GM18502 (cell line): Measurements from ENCODE around the gene FGF3.

ENCODE experiments used
- ATAC-seq: cut with Tn5 transposase; IDR thresholded peaks from one replicate; pipeline ENCODE4 v1.9.1; 2021; ENCODE audit warnings: mild to moderate bottlenecking; ENCODE audit not compliant: unreplicated experiment, poor library complexity

FGF3 gene

GRCh38 chr11:69807106-69807815, 12.0 kb downstream of the FGF3 start:
- no peak for ATAC-seq

GRCh38 chr11:69804769-69805508, 14.3 kb downstream of the FGF3 start:
- no peak for ATAC-seq

DNA sequence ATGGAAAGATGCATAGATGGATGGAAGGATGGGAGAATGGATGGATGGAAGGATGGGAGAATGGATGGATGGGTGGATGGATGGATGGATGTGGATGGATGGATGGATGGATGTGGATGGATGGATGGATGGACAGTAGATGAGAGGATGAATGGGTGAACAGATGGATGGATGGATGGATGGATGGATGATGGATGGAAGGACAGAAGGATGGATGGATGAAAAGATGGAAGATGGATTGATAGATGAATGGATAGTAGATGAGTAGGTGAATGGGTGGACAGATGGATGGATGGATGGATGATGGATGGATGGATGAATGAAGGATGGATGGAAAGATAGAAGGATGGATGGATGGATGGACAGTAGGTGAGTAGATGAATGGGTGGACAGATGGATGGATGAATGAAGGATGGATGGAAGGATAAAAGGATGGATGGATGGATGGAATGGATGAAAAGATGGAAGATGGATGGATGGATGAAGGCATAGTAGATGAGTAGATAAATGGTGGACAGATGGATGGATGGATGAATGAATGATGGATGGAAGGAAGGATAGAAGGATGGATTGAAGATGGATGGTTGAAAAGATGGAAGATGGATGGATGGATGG, 15.5 kb downstream of the FGF3 start:
- no peak for ATAC-seq

GRCh38 chr11:69803022-69803421, 16.2 kb downstream of the FGF3 start:
- ATAC-seq, result no peak

DNA sequence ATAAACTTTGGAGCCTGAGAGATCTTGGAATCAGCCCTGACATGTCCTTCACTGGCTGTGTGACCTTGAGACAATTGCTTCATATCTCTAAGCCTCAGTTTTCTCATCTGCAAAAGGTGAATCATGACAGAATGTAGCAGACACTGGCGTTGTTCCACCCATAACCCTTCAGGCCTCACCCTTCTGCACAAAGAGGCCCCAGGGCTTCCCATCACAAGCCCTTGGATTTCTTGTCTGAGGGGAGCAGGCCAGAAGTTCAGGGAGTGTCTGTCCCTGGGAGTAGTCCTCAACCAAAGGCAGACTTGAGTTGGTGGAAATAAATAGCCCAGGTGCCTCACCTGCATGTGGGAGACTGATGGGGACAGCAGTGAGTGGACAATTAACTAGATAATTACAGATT, 16.6 kb downstream of the FGF3 start:
- ATAC-seq, result no peak

DNA sequence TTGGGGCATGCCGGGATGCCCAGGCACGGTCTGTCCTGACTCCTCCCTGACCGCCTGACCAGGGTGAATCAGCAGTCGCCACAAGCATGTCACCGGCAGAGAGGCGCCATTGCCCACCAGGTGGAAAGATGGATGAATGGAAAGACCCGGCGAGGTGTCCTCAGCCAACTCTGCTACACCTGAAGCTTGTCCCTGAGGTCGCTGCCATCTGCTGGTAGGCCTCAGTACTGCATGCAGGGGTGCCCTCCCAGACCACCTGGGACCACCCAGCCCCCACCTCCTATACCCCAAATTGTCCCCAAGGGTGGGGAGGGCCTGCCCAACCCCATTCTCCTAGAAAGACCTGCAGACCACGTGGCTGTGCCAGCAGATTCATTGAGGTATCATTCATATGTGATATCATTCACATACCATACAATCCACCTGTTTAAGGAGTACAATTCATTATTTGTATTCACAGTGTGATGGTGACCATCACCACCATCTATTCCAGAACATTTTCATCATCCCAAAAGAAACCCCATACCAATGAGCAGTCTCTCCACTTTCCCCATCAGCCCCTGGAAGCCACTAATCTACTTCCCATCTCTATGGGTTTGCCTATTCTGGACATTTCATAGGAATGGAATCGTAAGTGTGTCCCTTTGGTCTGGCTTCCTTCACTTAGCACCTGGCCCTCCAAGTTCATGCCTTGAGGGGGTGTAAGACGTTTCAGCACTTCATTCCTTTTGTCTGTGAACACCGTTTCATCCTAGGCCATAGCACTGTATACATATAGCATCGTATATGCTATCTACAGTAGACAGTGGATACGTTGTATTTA, 17.5 kb downstream of the FGF3 start:
- ATAC-seq, result no peak

DNA sequence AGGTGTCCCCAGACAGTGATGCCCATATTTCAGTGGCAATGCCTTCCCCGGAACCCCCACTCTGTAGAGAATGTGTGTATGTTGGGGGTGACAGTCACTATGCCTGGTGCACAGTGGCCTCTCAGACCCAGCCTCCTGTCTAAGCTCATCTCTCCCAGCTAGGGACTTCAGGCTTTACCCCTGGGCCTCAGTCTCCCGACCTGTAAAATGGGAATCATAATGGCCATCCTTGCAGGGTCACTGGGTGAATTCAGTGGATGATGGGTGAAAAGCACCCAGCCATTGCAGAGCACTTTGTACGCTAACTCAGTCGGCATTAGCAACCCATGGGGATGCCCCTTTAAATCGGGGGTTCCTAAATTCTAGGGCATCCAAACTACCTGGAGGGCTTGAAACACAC, 18.9 kb downstream of the FGF3 start:
- ATAC-seq, result no peak

- no peak for ATAC-seq
Observed at GRCh38 chr11:69799582-69799981, 19.6 kb downstream of the FGF3 start.

- no peak for ATAC-seq
Observed at GRCh38 chr11:69799097-69799496, 20.1 kb downstream of the FGF3 start.

DNA sequence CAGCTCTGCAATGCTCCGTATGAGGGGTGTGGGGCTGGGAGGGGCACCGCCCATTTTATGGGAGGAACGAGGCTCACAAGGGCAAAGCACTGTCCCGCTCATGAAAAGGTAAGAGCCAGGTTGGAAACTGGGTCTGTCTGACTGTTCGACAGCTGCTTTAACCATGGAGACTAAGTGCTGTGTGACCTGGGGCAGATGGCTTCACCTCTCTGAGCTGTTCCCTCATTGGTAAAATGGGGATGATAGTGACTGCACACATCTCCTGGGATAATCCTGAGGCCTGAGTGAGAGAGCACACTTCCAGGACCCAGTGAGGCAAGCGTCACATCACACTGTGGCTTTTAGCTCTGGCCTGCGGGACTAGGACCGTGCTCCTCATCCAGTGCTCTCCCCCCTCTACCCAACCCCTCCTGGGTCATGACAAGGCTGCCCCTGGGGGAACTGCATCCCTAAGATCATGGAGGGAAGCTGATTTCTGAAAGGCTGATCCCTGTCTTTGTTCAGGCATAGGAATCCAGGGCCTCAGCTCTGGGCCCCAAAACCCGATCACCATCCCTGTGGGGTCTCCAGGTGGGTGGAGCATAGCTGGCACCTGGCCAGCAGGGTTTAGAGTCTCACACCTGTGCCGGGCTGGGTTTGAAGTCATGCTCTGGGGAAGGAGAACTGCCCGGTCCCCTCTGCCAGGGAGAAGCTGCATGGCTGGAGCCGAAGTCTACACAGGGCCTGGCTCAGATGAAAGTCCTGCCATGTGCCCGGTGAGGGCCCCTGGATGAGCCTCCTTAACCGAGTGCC, 21.3 kb downstream of the FGF3 start:
- no peak for ATAC-seq

DNA sequence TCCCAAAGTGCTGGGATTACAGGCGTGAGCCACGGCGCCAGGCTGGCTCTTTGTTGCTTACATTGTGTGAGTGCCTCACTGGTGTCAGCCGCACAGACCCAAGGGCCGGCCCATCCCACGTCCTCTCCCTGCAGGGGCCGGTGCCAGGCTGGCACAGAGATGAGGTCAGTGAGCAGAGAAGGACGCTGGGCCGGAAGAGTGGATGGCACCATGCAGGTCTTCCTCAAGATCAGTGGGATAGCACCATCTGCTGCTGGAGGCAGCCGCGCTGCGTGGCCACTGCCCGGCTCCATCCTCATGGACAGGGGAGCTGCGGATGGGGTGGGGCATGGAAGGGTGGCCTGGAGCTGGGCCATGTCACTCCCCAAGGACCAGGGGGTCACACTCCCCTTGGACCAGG, 22.1 kb downstream of the FGF3 start:
- ATAC-seq, result no peak

GRCh38 chr11:69796063-69796462, 23.2 kb downstream of the FGF3 start:
- ATAC-seq, result no peak

GRCh38 chr11:69791276-69792180, 27.7 kb downstream of the FGF3 start:
- ATAC-seq, result no peak

DNA sequence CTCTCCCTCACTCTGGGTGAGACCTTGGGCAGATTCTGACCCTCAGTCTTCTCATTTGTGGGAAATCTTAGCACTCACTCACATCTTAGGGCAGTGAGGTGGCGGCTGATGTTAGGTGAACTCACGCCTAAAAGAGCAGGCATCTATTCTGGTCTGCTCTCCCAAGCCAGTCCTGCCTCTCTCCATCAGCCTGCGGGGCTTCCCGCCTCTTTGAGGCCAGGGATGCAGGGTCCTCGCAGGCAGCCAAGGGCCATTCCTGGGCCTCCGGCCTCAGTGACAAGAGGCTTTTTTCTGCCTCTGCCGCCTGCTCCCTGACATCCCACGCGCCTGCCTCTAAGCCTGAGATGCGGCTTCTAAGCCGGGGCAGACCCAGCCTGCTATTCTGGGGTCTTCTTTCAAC, 30.3 kb downstream of the FGF3 start:
- ATAC-seq, result no peak

DNA sequence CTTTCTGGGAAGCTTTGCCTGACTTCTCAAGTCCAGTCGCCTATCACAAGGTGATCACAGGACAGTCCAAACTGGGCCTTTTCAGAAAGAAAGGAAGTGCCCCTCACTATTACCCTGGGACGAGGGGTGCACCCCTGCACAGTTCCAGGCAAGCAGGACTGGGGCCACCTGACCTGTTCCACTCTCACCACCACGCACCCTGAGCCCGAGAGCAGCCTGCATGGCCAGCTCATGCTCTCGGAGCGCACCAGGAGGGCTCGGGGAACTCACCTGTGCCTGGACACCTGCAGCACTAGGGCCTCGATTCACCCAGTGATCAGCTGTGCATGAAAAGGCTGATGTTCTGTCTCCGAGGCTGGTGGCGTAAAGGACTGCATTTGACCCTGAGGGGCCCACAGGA, 31.3 kb downstream of the FGF3 start:
- ATAC-seq, result no peak

DNA sequence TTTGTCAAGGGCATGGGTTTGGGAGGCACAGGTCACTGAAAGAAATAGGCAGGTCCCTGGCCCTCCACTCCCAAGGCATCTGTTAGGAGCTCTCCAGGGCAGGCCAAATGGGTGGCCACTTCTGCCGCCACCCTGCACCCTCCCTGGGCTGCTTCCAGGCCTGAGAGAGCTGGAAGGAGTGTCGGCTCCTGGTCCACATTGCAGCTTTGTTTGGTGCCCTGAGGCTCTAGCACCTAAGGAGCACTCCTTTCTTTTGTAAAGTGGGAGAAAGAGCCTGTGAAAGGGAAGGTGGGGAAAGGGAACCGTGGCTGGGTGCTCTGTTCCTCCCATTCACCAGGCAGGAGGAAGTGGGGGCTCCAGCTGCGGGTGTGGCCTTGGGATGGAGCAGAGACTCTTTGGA, 31.8 kb downstream of the FGF3 start:
- ATAC-seq, result no peak

DNA sequence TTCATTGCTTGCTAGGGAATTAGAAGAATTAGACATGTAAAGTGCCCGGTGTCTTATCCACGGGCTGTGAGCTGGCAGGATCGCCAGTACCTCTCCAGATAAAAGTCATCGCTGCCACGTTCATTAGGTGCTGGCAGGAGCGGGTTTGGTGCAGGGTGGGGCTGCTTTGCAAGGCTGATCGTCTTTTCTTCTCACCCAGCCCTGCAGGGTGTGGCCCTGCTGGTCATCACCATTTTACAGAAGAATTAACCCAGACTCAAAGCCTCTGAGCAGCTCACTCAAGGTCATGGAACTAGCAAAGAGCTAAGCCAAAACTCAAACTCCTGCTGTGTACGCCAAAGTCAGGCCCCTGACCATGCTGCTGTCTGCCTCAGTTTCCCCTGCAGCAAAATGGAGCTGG, 38.0 kb downstream of the FGF3 start:
- no peak for ATAC-seq

DNA sequence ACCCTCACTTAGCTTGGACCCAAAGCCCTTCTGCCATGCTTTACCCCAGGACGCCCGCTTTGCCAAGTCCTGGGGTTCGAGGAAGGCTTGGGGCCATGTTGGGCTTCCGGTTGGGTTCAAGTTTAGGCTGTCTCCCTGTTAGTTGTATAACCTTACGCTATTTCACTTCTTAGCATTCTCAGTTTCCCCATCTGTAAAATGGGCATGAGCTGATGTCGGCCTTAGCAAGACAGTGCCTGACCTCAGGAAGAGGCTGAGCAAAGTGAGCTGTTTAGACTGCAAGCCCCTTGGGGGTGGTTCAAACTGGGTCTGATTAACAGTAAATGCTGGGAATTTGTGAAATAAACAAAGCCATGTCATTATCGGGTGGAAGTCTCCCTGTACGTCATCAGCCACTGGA, 40.8 kb downstream of the FGF3 start:
- no peak for ATAC-seq

- ATAC-seq, result no peak
Observed at GRCh38 chr11:69775163-69775755, 44.0 kb downstream of the FGF3 start, which contains the start of gene FGF4. Gene FGF4 (minus strand): TSS chr11:69775341. CDS start chr11:69775084, 257 bp downstream.
